ENCODE data around the gene ATP5PD. TPM values are rescaled to one million over a fixed set of nuclear protein-coding genes. Genes with fewer than 3 reads are reported as not detected.
A peak's percentile ranks its signal among the peaks of the same experiment; 100 is the strongest.

Gene ATP5PD
- 156 and 219 TPM in 2 replicates for total RNA-seq

DNA sequence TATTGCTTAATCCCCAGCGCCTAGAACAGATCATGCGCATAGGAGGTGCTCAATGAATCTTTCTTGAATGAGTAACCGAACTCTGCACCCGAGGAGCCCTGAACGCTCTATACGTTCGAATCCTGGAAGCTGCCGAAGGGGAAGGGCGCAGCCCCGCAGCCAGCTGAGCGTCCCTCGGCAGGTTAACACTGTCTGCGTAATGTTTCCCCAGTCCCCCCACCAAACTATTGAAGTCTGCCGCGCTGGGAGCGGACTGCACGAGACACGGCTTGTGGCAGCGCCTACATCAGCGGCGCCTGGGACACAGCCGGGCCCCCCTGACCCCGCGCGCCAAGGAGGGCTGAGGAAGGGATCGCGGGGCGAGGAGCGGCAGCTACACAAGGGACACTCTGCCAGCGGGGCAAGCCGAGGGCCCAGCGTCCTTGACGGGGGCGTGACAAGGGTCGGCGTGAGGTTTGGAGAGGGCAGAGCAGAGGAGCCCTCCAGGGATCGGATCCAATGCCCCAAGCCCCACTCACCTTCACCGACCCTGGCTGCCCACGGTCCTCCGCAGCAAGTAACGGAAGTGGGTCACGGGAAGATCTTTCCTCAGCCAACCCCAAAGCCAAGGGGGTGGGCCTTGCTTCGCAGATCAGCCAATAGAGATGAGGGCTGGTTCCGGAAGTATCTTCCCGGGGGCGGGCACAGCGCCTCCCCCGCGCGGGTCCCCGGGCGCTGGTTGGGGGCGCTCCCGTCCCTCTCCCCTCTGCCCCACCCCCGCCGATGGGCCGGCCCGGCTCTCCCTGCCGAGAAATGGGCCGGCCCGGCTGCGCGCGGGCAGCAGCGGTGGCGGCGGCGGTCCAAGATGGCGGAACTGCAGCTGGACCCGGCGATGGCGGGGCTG is at the start of gene ATP5PD, which contains the start of gene KCTD2:
ATP5PD (minus strand) TSS at position 563 of the 883 bp plus-strand sequence. CDS start 4,319 bp downstream, outside the sequence.
KCTD2 (plus strand) TSS at position 819 of the 883 bp plus-strand sequence; CDS start at position 845, 26 bp downstream.
- DNase-seq (ENCODE audit: low read depth in 2 of 2), result peak; percentile 97

DNA sequence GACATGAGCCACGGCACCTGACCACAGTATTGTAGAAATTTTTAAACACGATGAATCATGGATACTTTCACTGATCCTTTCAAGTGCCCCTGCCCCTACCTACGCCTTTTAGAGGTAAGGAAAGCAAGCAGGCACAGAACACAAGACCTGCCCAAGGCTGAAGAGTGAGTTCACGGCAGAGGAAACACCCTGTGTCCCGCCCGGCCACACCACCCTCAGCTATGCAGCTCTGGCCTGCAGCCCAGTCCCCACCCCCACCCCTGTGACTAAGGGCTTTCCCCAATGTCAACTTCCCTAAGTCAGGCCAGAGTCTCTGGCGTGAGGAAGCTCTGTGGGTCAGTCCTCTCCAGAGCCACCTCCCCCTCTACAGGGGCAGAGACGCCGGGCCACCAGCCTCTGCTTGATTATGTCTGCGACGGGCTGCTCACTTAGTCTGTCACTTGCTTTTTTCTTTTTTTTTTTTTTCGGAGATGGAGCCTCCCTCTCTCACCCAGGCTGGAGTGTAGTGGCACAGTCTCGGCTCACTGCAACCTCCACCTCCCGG is 49.4 kb upstream of the ATP5PD start:
- DNase-seq (ENCODE audit: low read depth in 2 of 2), result peak; percentile 76 to 85

DNA sequence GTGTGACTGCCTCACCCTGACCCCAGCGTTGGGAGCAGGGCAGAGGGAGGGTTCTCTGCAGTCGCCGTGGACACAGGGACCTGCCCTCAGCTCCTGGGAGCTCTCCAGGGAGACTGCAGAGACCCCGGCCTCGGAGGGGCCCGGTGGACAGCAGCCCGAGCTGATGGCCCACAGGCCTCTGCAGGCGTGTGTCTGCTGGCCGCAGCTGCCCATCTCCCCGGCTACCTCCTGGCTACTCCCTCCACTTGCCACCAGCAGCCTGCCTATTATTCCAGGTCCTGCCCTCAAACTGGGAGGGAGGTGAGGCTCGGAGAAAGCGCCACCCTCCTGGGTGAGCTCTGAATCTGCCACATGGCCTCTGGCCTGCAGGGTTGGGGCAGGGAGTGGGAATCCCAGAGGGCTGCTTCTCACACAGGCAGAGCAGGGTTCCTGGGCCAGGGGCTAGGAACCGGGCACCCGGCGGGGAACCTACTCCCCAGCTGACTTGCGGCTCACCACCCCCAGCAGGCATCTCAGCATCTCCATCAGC is 48.2 kb upstream of the ATP5PD start:
- DNase-seq (ENCODE audit: low read depth in 2 of 2), result no peak

DNA sequence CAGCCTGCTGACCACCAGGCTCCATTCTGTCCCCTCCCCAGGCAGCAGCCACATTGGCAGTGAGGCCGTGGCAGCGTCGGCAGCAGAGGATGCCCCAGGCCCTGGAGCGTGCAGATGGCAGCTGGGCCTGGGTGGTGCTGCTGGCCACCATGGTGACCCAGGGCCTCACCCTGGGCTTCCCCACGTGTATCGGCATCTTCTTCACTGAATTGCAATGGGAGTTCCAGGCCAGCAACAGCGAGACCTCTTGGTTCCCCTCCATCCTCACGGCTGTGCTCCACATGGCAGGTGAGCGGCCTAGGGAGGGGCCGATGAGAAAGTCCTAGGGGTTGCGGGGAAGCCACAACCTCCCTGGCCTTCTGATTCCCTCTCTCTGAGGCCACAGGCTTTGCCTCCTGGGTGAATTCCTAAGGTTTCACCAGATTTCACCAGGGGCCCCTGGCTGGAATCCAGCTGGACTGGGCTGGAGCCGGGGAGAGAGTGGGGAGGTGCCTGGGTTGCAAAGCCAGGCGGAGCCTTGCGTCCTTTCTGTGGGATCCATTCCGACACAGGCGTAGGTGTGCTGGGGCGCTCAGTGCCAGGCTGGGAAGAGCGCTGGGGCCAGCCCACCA is 46.9 kb upstream of the ATP5PD start:
- no peak for DNase-seq (ENCODE audit: low read depth in 2 of 2)

DNA sequence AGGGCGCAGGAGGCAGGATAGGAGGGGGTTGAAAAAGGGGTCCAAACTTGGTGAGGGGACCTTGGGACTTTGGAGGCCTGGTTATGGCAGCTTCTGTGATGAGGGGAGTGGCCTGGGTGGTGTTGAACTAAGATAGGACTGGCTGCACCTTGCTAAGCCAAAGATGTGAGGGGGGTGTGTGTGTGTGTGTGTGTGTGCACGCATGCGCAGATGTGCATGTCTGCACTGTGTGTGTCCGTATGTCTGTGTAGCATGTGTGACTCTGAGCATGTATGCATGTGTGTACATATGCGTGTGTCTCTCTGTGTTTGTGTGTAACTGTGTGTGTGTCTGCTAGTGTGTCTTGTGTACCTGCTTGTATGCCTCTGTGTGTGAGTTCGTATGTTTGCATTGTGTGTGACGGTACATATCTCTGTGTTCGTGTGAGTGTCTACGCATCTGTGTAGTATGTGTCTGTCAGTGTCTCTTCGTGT is 45.1 kb upstream of the ATP5PD start:
- no peak for DNase-seq (ENCODE audit: low read depth in 2 of 2)

DNA sequence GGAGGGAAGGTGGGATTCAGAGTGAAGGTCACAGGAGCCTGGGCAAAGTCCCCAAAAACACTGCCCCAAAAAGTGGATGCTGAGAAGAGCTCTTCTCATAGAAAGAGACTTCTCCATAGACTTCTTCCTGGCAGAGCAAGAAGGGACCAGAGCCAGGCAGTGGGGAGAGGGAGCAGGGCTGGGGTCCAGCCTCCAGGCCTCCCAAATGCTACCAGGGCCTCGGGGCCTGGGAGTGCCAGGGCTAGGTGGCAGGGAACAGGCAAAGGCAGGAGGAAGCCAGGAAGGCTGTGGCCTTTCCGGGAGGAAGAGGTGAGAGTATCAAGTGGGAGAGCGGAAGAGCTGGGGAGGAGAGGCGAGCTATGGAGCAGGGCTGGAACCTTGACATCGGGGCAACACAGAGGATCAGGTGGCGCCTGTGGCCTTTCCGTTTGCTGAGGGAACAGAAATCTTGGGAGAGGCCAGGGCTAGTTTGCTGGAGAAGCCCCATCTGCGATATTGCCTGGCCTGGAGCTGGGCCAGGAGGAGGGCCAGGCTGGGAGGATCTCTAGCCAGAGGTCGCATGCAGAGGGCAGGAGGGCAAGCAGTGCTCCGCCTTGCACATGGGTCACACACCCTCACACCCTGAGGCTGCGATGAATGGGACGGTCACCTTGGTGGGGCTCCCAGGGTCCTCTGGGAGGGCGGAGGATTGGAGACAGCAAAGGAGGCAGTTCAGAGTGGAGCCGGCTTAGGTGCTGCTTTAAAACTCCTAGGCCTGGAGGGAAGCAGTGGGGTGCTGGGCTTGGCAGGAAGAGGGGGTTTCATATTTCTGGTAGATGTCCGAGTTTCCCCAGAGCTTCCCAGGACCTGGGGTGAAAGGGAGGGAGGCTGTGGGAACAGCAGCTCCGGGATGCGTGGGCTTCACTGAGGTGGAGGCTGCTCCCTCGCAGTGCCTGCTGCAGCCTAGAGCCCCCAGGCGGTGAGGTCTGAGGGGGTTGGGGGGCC is 44.4 kb upstream of the ATP5PD start:
- DNase-seq (ENCODE audit: low read depth in 2 of 2), result peak in 1 of 2 donors; percentile 12

DNA sequence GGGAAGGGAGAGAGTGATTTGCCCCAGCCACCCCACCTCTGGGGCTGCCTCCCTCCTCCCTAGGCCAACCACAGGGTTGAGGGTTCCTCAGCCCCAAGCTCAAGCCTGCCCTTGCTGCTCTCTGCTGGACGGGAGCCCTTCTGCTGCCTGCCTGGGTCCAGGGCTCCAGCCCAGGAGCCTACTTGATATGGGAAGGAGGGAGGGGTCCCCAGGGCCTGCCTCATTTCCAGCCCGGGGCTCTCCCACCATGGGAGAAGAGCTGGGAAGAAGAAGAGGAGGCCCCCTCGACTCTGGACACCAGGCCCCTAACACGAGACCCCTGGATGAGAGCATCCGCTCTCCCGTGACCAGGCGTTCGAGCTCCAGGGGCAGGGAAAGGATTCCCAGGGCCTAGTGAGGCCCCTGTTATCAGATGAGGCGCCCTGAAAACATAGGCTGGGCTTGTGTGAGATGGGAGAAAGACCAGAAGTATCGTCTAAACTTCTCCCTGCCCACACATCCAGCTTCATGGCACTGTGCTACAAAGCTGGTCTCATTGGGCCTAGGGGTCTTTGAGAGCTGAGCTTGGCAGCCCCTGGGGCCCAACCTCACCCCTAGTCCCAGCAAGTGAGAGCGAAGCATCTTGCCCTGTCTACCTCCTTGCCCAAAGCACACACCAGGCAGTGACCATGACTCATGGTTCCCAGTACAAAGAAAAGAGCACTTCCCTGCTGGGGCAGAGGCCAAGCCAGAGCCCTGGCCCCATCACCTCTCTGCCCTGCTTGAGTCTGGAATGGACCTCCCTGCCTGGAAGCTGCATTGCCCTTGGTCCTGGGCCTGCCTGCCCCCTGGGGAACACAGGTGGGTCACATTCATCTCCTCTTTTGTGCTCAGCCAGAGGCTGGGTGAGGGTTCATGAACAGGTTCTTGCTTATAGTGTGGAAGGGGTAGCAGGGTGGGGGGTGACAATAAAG is 42.0 kb upstream of the ATP5PD start:
- DNase-seq (ENCODE audit: low read depth in 2 of 2), result peak; percentile 40 to 64

DNA sequence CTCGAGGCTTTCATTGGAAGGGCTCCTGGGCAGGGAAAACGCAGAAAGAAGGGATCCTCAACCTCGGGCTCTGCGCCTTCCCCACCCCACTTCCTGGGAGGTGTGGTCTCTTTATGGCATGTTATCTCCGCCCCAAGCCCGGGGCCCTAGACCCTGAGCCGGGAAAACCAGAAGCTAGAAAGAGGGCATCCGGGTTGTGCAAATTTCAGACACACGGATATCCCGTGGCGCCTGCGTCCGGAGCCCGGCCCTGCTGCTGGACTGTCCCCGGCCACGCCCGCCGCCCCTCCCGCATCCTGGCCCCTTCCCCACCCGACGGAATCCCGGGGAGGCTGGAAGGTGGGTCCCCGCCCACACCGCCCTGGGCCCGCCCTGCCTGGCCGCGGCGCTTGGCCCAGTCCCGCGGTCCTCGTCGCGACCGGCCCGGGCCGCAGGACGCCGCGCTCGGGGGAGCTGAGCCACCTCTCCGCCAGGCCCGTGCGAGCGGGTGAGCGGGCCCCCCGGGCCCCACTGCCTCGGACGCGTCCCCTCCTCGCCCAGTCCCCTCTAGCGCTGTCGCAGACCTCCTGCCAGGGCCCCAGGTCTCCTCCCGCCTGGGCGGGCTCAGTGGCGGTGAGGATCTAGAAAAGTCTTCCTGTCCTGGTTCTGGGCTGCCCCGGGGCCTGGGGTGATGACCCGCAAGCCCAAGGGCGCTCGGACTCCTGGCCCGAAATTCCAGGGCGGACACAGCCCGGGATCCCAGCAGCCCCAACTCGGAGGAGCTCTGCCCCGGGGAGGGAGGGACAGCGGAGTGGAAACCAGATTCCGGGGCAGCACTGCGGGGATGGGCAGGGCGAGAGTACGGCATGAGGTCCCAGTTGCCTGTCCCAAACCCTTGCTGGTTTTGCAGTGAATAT is 41.0 kb upstream of the ATP5PD start, which contains the start of gene SLC16A5:
SLC16A5 (plus strand) TSS at position 397 of the 896 bp plus-strand sequence. CDS start 5,683 bp downstream, outside the sequence.
- DNase-seq (ENCODE audit: low read depth in 2 of 2), result peak; percentile 72 to 94

DNA sequence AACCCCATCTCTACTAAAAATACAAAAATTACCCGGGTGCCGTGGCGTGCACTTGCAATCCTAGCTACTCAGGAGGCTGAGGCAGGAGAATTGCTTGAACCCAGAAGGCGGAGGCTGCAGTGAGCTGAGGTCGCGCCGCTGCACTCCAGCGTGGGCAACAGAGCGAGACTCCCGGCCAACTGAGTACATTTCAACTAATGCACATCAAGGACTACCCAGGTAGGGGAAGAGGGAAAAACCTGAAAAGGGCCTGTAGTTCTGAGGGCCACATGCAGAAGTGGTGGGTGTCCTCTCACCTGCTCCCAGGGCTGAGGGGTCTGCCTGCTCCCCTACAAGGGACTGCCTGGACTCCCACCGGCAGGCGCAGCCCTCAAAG is 40.4 kb upstream of the ATP5PD start:
- DNase-seq (ENCODE audit: low read depth in 2 of 2), result no peak

DNA sequence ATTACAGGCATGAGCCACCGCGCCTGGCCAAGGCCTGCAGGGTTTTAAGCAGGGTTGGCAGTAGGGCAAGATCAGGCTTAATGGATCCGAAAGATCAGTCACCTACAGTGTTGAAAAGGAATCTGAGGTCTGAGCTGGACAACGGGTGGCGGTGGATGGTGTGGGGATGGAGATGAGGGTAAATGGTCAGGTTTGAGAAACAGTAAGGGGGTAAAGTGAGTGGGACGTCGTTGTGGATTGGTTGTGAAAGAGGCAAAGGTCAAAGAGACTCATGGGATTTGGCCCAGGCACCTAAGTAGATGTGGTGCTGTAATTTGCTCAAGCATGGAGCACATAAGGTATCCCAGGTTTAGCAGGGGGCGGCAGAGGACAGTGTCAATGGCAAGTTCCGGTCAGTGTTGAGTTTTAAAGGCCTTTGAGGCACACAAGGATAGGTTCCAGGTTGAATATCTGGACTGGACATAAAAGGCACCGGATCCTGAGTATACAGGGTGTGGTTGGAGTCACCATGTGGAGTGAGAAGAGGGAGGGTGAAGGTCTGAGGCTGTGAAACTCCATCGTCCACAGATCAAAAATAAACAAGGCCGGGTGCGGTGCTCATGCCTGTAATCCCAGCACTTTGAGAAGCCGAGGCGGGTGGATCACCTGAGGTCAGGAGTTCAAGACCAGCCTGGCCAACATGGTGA is 39.9 kb upstream of the ATP5PD start:
- DNase-seq (ENCODE audit: low read depth in 2 of 2), result no peak

DNA sequence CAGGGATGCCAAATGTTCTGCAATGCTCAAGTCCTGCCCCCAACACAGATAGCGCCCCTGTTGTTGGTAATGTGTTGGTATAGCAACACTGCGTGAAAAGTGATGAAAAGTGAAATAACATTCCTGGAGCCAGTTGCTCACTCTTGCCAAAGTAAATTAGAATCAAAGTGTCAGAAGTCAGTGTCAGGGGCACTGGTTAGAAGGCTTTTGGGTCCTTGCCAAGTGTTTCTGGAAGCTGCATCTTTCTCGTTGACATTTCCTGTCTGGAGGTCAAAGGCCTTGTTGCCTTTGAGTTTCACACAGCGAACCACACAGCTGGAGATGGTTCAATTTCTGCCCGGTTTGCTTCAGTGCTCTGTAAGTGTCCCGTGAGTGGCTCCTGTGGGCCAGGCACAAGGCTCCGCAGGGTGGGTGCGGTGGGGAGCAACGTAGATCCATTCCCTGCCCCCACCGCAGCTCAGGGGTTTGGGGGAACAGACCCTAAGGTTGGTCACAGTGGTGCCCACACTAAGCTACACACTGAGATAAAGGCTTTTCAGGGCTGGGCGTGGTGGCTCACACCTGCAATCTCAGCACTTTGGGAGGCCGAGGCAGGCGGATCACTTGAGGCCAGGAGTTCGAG is 37.4 kb upstream of the ATP5PD start:
- DNase-seq (ENCODE audit: low read depth in 2 of 2), result peak; percentile 61 to 97

DNA sequence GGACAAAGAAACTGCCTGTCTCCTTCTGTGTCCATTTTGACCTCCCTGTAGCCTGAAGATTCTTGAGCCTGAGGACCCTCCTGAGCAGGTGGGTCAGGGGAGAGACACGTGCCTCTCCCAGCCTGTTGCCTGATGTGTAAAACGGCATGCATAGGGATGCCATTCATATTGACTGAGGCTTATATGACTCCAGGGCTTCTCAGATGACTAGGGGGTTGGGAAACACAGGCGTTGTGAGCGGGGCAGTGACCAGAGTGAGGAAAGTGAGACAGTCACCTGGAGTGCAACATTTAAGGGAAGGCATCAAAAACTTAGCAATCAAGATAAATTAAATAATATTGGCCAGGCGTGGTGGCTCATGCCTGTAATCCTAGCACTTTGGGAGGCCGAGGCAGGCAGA is 35.9 kb upstream of the ATP5PD start:
- no peak for DNase-seq (ENCODE audit: low read depth in 2 of 2)

DNA sequence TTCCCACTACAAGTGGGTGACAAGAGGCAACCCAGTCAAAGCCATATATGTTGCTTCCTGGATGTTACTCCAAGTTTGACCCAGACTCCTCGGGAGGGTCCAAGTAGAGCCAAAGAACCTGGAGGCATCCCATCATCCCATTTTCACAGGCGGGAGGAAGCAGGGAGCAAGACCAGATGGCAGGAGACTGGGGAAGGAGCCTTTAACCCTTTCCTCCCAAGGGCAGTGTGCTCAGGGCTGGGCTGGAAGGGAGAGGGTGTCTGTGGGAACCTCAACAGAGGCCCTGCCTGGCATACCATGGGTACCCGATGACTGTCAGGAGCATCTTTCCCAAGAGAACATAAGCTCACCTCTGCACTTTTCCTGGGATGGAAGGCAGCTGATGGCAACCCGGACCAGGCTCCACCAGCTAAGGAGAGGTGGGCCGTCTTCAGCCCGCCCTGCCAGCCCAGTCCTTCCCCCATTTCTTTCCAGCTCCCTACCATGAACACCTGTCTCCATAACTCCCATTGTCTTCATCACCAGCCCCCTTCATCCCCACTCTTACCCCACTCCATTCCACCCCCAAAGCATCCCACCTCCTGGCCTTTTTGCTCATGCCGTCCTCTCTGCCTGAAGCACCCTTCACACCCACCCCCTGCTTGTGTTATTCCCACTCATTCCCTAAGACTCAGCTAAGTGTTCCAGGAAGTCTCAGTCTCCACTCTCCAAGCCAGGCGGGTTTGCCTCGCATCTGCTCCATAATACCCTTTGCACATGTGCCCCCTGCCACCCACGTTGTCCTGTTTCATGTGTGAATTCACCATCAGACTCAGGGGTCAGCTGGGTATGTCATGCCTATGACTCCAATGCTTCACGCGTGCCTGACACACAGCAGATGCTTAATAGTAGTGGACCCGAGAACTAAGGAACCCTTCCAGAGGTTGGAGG is 35.1 kb upstream of the ATP5PD start:
- no peak for DNase-seq (ENCODE audit: low read depth in 2 of 2)

DNA sequence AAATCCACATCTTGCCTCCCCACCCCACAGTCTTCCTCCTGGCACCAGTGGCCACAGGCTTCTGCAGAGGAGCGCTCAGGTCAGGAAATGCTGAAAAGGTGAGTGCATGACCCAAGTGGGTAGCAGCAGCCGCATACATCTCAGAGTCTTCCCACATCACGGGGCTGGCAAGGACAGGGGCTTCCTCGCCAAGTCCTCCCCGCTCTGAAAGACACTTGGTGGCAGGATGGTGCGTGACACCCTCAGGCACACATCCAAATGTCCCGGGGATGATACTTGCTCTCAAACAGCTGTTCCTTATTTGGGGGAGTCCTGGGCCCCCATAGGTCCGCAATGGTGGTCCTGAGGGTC is 32.2 kb upstream of the ATP5PD start:
- DNase-seq (ENCODE audit: low read depth in 2 of 2), result no peak

DNA sequence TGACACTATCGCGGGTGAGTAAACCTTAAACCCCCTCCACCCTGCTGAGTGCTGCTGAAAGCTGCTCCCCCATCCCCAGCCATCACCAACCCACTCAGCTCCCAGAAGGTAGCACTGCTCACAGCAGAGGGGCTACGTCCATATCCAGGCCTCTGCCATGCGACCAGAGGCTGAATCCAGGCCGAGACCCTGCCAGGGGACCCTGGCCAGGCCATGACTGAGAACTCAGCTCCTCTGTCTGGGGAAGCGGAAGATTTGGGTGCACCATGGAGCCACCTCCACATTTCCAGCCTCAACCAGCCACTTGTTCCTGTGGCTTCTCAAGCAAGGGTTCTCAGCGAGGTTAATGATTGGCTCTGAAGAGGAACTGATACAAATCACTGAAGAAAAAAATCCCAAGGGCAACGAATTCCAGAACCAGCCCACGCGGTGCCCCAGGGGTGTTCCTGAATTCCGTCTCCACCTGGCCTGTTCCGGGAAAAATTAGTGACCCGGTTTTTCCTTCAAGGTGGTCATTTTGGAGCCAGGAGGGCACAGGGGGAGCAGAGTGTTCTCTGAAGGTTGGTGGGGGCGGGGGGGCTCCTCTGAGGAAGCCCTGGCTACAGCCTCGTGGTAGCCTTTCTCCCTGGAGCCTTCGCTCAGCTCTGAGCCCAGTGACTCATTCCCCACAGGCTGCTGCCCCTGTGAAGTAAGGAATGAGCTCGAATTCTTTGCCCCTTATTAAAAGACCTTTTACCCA is 31.7 kb upstream of the ATP5PD start:
- DNase-seq (ENCODE audit: low read depth in 2 of 2), result peak in 1 of 2 donors; percentile 41

Measured in lung microvascular endothelial cell (primary cell).